SK-MEL-5 (cell line): Measurements from ENCODE around the gene UBE2E1. TPM values are rescaled to one million over a fixed set of nuclear protein-coding genes. Genes with fewer than 3 reads are reported as not detected.
"Not testable (repeated sequence)": the region's sequence is repeated elsewhere in the genome, so short reads cannot be mapped to it uniquely, and the experiment has no call there.

Experiments
- DNase-seq: peaks from one replicate; pipeline ENCODE4 v3.0.0-alpha.2; 2016; ENCODE audit warnings: low read depth, low spot score
- in situ Hi-C: cut with HindIII; loops from 2 replicates; pipeline ENCODE4 v1.10.0; 2016; ENCODE audit warnings: low sequenced_read_pairs, high pct_unique_total_duplicates, low pct_unique_long_range_greater_than_20kb
- total RNA-seq: library from RNA; depleted of rRNA; stranded (reverse); fragments of >200 nt; shearing (Covaris generic); gene quantifications from 2 replicates; pipeline ENCODE4 v1.2.3, GENCODE V29; 2014

UBE2E1 gene
- total RNA-seq, 1 experiment from 2014 or later: 158 TPM

- DNase-seq: no peak
- in situ Hi-C loops: no loop called here
These were observed 26.0 kb downstream of the UBE2E1 start for GRCh38 chr3:23831517-23832394.

GRCh38 chr3:23832523-23832922 is 26.8 kb downstream of the UBE2E1 start:
- in situ Hi-C loops: no loop called here

GRCh38 chr3:23834082-23834870 is 28.5 kb downstream of the UBE2E1 start:
- in situ Hi-C loops: no loop called here
- DNase-seq: peak; percentile 48

More at GRCh38 chr3:23832523-23832922, 26.8 kb downstream of the UBE2E1 start:
- no peak for DNase-seq

GRCh38 chr3:23835087-23835486 is 29.3 kb downstream of the UBE2E1 start:
- no peak for DNase-seq
- in situ Hi-C loops: no loop called here

- DNase-seq: no peak
- in situ Hi-C loops: no loop called here
These were observed 30.0 kb downstream of the UBE2E1 start for GRCh38 chr3:23835802-23836201.

DNA sequence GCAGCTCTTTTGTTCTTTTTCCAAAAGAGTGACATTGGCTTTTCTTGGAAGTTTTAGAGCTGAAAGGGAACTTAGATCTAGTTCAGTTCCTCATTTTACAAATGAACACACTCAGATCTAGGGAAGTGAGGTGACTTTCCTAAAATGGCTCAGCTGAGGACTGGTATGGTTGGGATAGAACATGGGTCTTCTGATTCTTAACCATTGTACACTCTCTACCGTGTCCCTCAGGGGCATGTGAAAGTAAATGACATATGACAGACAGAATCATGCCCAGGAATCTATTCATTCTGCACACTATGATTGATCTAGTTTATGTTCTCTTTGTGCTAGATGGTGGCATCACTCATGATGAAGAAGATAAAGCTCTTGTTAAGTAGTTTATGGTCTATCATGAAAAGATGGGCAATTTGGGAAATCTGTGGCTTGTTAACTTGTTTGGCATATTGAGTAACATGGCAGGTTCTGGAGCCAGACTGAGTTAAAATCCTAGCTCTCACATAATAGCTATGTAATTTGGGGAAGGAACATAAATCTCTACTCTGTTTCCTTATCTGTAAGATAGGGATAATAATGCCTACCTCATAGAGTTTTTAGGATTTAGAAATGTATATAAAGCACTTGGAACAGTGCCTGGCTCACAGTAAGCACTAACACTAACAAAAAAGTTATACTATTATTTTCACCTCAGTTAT is 30.9 kb downstream of the UBE2E1 start:
- DNase-seq: no peak
- in situ Hi-C loops: no loop called here

DNA sequence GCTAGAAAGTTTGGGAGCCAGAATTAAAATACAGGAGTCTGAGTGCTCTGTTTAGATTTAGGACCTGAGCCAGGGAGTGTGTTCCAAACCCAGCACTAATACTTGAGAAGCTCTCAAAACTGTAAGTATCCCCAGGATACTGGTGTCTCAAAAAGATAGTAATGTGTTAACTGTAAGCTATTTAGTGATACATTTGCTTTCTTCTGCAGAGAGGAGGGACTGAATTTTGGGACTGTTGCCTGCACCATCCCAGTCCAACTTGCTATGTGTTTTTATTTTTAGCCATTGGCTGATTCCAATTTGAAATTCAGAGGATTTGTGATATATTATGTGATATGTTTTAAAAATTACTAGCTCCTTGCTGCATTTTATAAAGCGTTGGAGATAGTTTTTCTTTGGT is 31.5 kb downstream of the UBE2E1 start:
- in situ Hi-C loops: no loop called here
- DNase-seq: no peak

DNA sequence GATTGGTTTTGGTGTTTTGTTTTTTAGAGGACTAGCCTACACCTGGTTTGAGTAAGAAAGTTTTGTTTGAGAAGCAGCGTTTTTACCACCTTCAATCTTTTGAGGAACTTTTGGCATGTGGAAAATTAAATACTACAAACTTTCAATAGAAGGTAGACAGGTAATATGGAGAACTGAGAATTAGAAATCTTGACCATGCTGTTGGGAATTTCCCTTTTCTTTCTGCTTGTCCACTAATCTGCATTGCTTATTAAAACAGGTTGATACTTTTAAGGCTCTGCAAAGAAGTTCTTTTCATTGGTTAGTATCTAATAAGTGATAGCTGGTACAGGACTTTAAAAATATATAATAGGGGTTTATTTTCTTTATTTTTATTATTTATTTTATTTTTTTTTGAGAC is 31.9 kb downstream of the UBE2E1 start:
- in situ Hi-C loops: no loop called here
- DNase-seq: no peak

GRCh38 chr3:23840521-23840920 is 34.8 kb downstream of the UBE2E1 start:
- no peak for DNase-seq
- in situ Hi-C loops: no loop called here

DNA sequence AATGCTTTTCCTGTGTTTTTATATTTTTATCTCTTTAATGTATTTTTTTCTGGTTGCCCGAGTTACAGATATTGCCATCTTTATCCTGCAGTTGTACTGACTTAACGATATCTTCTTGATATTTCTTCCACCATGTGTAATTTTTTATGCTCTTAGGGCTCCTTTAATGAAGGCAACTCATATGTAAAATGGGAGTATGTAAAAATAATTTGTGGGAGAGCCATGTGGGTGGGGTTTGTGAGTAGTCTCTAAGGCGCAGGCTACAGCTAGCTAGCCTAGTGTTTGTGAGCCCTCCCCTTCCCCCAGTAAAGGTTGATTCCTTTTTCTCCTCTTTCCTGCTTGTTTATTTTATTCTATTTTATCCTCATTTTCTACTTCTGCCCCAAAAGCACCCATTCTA is 38.1 kb downstream of the UBE2E1 start:
- no peak for DNase-seq
- in situ Hi-C loops: no loop called here

GRCh38 chr3:23845326-23846216 is 39.8 kb downstream of the UBE2E1 start:
- no peak for DNase-seq
- in situ Hi-C loops: no loop called here

DNA sequence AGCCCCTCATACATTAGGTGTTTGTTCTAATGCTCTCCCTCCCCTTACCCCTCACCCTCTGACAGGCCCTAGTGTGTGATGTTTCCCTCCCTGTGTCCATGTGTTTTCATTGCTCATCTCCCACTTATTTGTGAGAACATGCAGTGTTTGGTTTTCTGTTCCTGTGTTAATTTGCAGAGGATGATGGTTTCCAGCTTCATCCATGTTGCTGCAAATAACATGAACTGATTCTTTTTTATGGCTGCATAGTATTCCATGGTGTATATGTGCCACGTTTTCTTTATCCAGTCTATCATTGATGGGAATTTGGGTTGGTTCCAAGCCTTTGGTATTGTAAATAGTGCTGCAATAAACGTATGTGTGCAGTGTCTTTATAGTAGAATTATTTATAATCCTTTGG is 43.7 kb downstream of the UBE2E1 start:
- DNase-seq, in situ Hi-C loops: not testable (repeated sequence)

- in situ Hi-C loops: no loop called here
- no peak for DNase-seq
These were observed 50.5 kb downstream of the UBE2E1 start for GRCh38 chr3:23856286-23856685.

DNA sequence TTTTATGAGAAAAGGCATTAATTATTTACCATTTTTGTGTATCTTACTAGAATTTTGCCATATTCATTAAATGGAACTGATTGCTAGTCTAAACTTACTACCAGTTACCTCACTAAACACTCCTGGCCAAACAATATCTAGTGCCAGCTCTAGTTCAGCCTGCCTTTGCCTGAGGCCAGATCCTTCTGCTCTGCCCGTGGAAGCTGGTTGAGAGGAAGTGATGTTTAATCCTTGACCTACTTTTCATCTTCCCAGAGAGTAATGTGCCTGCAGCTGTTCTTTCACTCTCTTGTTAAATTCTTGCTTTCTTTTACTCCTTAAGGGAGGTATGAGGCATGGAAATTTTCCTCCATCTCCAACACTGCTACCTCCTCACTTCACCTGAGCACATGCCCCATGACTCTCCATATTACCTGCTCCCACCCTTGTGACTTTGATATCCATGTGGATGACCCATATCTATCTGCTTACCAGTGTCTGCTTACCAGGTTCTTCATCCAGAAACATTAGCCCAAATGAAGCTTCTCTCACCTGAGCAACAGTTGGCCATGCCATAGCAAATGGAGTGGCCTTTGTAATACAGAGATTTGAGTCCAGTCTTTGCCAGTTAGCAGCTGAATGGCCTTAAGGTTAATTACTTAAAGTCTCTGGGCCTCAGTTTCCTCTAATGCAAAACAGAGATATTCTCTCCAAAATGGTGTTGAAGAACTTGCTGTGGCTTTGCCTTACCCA is 53.4 kb downstream of the UBE2E1 start:
- peak; percentile 65 for DNase-seq

GRCh38 chr3:23859839-23860382 is 54.2 kb downstream of the UBE2E1 start:
- no peak for DNase-seq
- in situ Hi-C loops: no loop called here

More for the DNA sequence above, 53.4 kb downstream of the UBE2E1 start:
- in situ Hi-C loops: no loop called here

GRCh38 chr3:23861689-23862088 is 55.9 kb downstream of the UBE2E1 start:
- in situ Hi-C loops: no loop called here

More at GRCh38 chr3:23861689-23862088, 55.9 kb downstream of the UBE2E1 start:
- peak; percentile 84 for DNase-seq
